Measurements from ENCODE around the gene CHAD.

- no peak for TF ChIP-seq CTCF (conservative IDR thresholded peaks at IDR 0.05 in 1 of 2, IDR thresholded peaks at IDR 0.05 in 1 of 2; ENCODE audit: extremely low read depth in 1 of 2, insufficient read depth in 1 of 2, low read depth in 1 of 2, low read length in 2 of 2)
- no peak for TF ChIP-seq EZH2 (IDR thresholded peaks at IDR 0.05; ENCODE audit: borderline replicate concordance, low read length)
These were observed 38.9 kb downstream of the CHAD start for GRCh38 chr17:50429793-50430192.
